UCSD-AML1 (cell line): Measurements from ENCODE around the gene TM4SF18.
A peak's percentile ranks its signal among the peaks of the same experiment; 100 is the strongest.
"Not testable (repeated sequence)": the region's sequence is repeated elsewhere in the genome, so short reads cannot be mapped to it uniquely, and the experiment has no call there.

Experiments
- DNase-seq: peaks from one replicate; lab custom pipeline; 2025; ENCODE audit not compliant: unreplicated experiment; lab: John Stamatoyannopoulos, UW

The TM4SF18 gene, protein sequence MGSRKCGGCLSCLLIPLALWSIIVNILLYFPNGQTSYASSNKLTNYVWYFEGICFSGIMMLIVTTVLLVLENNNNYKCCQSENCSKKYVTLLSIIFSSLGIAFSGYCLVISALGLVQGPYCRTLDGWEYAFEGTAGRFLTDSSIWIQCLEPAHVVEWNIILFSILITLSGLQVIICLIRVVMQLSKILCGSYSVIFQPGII

DNA sequence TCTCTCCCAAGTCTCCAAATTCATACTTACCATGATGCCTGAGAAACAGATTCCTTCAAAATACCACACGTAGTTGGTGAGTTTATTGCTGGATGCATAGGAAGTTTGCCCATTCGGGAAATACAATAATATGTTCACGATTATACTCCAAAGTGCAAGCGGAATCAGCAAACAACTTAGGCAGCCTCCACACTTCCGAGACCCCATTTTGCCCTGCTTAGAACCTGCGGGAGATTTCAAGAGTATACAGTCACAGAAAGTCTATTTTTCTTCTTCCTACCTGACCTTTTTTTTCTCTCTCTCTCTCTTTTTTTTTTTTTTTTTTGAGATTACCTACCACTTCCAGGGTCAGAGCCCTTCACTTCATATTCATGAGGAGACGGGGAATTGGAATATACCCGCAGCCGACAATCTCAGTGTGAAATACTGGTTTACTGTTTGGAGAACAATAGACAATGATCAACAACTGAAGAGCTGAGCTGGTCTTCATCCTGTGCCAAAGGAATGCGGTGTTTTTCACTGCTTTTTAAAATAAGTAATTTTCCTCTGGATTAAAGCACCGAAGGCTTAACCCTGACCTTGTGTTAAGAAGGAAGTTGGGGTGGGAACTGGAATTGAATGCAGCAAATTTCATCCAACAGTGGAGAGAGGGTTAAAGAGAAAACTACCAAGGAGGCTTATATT is at the start of gene TM4SF18:
Gene TM4SF18, minus strand, starts transcription at position 461 of the 684 bp plus-strand sequence. Its CDS starts 254 bp downstream, at position 207.
- DNase-seq: no peak

DNA sequence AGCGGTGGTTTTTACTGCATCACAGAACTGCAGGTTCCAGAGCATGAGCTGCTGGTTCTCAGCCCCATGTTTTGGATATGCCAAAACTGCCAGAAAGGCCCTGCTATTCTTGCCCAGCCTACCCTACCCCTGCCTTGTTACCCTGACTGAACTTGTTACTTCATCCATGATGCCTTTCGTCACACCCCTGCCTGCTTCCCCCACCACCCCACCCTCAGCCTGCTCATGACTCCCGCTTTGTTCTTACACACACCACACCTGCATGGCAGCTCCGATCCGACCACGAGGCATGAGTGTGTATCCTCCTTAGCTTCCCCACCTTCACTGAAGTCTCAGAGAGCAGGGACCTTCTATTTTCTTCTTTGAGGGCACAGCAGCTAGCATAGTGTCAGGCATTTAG is 49.1 kb upstream of the TM4SF18 start:
- DNase-seq: no peak

DNA sequence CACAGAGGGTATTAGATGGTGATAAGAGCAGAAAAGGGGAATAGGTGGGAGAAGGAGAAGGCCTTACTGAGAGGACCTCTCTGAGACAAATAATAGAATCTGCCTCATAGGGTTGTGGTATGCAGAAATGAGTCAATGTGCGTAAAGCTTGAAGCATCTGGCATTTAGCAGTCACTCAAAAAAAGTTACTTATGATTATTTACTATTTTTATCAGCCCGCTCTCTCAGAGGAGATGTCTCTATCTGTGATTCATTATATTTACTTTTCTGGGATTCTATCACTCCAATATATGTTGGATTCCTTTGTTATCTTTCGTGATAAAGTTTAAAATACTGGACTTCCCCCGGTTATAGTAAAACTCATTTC is 48.6 kb upstream of the TM4SF18 start:
- no peak for DNase-seq

DNA sequence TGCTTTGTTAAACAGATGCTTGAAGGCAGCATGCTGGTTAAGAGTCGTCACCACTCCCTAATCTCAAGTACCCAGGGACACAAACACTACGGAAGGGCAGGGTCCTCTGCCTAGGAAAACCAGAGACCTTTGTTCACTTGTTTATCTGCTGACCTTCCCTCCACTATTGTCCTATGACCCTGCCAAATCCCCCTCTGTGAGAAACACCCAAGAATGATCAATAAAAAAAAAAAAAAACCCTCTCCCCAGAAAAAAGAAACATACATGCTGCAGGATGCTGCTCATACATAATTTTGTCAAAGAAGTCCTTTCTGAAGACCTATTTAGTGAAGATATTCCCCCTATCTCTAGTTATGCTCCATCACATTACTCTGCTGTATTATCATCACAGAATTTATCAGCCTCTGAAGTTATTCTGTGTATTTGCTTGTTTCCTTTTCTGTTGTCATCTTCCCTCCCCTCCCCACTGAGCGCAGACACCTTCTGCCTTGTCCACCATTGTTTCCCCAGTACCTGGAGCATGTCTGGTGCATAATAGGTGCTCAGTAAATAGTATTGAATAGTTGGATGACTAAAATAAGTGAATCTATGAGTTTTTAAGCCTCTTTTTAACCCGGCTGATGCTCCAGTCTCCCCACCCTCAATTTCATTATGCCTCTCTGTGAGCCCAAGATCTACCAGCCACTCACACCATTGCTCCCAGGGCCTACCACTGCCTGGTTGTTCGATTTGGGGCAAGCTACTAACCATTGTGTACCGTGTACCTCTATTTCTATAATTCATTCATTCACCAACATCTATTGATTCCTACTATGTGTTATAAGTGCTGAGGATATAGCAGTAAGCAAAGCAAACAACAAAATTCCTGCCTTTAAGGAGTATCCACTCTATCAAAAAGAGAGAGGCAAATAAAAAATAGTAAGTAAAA is 48.0 kb upstream of the TM4SF18 start:
- no peak for DNase-seq

DNA sequence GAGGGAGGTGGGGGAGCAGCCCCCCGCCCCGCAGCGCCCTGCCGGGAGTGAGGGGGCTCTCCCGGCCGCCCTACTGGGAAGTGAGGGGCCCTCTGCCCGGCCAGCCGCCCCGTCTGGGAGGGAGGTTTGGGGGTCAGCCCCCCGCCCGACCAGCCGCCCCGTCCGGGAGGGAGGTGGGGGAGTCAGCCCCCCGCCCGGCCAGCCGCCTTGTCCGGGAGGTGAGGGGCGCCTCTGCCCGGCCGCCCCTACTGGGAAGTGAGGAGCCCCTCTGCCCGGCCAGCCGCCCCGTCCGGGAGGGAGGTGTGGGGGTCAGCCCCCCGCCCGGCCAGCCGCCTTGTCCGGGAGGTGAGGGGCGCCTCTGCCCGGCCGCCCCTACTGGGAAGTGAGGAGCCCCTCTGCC is 46.8 kb upstream of the TM4SF18 start:
- not testable (repeated sequence) for DNase-seq

DNA sequence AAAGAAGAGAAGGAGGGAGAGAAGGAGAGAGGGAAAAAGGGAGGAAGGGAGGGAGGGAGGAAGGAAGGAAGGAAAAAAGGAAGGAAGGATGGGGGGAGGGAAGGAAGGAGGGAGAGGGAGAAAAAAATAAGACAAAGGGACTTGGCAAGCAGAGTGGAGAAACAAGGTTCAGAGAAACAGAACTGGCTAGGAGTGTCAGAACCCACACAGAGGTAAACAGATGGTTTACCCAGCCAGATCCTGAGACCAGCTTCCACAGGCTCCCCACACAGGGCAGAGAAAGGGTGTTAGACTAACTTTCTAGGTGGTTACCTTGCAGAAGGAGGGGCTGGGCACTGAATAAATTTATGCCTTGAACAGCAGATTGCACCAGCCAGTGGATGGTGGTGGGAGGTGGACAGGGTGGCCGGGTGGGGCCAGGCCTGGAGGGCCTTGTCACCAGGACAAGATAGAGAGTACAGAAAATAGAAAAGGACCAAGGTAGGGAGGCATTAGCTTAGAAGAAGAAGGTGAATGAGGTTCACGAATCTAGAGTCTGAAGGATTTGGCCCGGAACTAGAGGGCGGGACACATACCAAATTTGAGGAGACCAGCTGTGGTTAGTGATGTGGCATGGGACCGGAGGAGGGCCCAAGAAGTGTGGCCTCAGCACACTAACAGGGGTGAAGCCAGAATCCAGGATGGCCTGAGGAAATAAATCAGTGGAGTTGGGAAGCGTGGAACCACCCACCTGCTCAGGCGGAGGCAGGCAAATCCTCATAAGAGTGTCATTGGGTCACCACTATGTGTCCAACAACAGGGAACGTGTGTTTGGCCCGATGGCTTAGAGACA is 45.3 kb upstream of the TM4SF18 start:
- DNase-seq: no peak

DNA sequence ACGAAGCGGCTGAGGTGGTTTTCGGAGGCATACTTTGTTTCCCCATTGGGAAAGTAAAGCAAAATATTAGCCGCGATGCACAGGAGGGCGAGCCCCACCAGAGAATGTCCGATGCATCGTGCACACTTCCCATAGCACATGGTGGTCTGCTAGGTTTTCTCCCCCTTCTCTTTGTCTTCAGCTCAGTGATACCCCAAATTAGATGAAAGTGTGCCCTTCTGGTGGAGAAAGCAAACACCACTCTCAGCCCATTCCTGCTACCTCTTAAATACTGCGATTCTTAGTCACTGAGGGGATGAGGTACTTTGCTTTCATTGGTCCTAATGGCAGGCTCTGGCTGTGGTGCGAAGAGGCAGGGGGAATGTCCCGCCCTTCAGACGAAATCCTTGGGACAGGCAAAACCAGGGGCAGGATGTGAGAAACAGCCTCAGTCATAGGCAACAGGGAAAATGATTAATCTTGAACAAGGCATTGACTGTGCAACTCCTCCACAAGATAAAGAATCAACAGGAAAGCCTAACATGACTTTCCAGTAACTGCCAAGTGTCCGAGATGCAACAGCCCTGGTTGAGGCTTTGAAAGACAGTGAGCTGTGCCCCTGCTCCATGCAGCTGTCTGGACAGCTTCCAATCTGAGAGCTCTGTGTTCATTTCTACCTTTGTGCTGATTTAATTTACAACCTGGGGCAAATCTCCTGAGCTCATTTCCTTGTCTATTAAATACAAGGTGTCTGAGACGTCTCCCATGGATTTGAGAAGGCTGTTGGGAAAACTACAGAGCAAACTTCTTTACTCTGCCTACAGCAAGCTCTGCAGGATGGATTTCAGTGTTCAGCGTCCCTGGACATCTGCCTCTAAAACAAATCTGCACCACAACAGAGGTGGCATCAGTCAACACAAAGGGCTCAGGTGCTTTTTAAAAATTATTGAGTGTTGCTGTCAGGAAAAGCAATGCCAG is 44.2 kb upstream of the TM4SF18 start, which contains the start of gene TM4SF1:
Gene TM4SF1, minus strand, starts transcription at position 242 of the 957 bp plus-strand sequence. Its CDS starts 102 bp downstream, at position 140.
- DNase-seq: peak; percentile 80

DNA sequence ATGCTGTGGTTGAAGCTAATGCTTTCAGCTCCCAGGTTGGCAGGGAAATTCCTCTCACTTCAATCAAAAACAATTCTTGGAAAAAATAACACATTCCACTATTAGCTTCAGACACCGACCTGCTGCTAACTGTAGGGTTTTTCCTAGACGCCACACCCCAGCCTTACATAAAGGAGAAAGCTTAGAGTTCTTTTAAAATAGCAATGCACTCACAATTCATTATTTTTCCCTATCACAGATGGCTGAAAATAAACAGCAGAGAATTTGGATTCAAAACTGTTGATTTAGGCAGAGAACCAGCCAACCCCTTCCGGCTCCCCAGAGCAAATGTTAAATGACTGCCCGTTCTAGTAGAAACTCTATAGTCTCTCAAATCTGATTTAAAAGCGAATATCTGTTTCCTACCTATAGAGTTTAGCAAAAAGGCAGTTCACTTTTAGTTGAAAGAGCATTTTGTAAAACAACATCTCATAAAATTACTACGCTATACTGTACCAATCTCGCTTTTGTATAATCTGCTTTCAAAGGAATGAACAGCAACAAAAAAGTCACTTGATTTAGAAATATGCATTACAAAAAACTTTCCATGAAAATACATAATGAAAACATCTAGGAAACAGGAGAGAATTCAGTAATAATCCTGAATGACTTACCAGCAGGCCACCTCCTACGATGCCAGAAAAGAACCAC is 43.4 kb upstream of the TM4SF18 start:
- no peak for DNase-seq

DNA sequence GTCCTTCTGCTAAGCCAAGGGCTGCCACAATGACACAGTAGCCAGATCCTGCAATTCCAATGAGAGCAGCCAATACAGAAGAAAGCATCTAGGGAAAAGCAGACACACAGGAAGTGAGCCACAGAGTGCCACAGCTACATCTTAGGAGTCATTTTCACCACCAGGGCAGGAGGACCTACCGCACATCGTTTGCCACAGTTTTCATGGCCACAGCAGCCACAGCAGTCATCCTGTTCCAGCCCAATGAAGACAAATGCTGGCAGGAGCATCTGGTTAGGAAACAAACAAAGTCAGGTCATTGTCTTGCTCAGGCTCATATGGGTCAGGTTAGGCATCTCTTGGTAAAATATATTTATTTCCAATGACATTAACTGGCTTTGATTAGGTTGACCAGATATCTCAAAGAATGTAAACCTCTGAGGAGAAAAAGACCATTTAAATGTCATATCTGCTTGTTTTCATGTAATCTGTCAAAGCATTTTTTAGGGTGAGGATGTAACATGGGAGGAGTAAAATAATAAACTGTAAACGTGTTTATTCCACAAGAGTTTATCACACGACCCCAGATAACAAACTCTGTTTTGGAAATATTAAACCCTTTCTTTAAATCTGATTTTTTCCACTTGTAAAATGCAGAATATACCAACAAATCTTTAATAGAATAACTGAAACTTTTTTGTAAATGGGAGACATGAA is 42.2 kb upstream of the TM4SF18 start:
- peak; percentile 28 for DNase-seq

DNA sequence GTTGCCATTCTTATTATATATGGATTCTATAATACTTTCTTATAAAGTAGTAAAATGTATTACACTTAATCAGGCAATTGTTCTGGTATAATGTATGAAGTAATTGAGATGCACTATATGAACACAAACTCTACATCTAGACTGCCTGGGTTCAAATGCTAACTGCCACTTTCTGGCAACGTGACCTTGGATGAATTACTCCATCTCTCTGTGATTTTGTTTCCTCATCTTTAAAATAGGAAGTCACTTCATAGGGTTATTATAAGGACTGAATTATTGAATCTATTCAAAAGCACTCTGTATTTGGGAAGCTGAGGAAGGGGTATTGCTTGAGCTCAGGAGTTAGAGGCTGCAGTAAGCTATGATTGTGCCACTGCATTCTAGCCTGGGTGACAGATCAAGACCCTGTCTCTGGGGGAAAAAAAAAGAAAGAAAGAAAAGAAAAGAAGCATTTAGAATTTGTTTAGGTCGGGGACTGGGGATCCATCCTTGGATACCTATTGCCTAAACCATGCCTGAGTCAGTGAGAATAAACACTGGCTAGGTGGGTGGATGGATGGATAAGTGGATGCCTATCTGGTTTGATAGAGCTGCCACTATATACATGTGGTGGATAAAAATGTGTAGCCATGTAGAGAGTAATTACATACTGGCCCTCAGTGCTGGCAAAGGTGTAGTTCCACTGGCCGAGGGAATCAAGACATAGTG is 41.5 kb upstream of the TM4SF18 start:
- no peak for DNase-seq

DNA sequence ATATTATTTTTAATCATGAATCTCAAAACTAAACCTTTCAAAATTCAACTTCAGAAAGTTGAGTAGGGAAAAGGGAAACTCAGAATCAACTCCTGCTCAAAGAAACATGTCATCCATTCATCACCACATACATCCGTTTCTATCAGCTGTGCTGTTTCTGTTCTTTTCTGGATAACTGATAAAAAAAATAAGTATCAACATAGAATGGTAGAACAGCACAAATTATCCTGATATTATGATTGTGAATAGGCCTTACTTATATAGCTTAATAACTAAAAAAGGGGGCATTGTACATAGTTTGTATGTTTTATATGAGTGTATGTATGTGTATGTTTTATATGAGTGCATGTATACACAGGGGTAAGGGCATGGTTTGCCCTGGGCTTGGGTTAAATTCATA is 41.0 kb upstream of the TM4SF18 start:
- DNase-seq: no peak

DNA sequence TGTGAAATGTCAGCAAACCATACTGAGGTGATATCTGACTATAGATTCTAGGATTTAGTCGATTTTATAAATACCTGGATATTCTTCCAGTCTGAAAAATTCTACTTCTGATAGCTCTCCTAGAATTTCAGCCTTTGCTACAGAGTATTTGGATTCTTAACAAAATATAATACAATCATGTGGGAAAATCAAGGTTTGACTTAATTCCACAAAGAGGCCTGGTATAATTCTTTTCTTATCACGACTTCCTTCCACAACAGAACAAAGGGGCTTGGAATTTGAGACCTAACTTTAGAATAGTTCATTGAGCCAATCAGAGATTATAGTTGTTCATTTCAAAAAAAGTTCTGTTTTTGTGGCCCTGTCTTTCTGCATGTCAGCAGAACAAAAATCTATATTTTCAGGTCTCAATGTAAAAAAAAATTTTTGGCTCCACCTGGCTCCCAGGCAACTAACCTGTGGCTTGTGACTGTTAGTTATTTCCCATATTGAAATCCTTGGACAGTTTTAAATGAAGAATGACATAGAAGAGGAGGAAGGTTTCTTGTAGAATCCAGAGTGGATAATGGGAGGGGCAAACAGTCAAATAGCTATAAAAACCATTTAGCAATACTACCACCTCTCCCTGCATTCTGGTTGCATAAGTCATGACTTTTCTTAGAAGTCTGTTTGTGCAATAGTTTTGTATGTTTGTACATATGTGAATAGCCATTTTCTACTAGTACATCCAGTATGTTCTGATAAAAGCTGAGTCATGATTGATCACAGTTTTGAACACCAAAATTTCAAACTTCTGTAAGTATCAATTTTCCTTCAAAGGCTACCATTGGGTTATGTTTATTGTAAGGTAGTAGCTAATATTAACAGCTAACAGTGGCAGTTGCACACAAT is 40.0 kb upstream of the TM4SF18 start:
- DNase-seq: no peak

DNA sequence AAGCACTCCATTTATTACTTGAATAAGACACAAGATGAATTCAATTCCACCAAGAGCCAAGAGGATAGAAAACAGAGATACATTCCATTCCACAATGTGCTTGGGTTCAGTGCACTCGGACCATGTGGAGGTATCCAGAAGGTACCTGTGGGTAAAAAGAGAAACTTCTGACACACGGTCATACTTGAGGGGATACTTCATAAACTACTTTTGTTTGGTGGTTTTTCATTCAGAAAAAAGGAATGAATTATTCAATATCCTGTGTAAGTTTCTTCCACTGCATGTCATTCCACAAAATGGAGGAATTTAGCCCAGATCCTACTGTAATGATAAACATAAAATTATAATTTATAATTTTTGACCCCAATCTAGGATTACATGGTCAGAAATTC is 38.3 kb upstream of the TM4SF18 start:
- DNase-seq: no peak

DNA sequence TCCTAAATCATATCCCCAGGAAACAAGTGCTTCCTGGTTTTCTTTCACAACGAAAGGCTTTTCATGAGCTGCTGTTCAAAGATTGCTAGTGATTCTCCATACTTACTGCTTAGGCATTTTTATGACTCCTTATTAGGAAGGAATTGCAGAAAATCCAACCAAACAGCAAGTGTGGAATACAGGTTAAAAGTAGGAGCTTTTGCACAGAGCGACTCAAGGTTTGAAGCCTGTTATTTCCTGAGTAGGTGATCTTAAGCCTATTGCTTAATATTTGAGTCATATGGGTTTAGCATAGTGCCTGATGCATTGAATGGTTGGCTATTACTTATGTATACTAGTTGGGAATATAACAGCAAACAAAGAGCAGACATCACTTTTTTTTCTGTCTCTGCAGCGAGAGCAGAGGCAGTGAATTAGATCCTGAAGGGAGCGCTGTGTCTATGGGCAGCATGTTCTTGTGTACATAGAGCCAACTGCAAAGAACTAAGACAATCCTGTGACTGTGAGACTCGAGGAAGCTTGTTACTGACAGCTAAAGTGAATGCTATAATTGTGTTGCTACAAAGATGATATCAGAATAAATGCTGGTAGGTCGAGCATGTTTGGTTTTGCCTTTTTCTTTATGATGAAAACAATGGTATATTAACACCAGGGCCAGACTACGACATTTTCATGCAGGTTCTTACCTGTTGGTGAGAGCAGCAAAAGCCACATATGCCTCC is 37.7 kb upstream of the TM4SF18 start:
- DNase-seq: no peak

DNA sequence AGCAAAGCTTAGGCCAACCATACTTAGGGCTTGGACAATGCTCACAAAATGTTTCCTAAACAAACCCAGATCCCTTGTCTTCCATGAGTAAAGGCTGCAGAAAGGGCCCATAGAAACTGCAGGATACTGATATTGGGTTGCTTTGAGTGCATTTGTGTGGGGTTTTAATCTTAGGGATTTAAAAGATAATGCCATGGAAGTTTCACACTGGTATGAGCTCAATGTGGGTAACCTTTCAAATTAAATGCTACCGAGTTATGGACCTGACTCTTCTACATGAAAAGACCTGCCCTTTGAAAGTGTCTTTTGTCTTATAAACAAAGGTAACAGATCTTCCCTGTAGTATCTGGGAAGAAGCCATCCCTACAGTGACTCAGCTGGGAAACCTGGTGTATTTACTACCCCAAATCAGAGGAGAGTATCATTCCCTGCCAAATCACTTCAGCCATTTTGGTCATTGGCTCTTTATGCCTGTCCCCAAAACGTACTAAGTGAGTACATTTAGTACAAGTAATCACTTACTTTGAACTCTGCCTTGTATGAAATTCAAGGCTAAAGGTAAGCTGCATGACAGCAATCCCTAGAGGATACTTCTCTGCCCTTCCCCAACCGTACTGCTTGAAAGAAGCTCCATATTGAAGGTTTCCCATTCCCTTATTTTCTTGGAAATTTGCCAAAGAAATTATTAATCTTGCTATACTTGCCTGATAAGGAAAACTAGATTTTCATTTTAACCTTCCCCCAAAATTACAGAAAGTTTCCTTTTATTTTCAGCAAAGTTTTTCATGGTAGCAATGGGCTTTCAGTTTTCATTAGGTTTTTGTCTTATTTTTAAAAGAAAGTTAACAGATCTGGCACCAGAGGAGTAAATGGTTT is 36.8 kb upstream of the TM4SF18 start:
- no peak for DNase-seq
